GM19351 (cell line): Measurements from ENCODE around the gene GMPPB.
A peak's percentile ranks its signal among the peaks of the same experiment; 100 is the strongest.
"Not testable (repeated sequence)": the region's sequence is repeated elsewhere in the genome, so short reads cannot be mapped to it uniquely, and the experiment has no call there.

ENCODE experiments used
- ATAC-seq: cut with Tn5 transposase; IDR thresholded peaks from one replicate; pipeline ENCODE4 v1.9.1; 2021; ENCODE audit warnings: mild to moderate bottlenecking, moderate library complexity; ENCODE audit not compliant: unreplicated experiment

The GMPPB gene

GRCh38 chr3:49694409-49695070 lies 29.2 kb downstream of the GMPPB start:
- ATAC-seq = not testable (repeated sequence)

GRCh38 chr3:49691481-49691880 lies 32.3 kb downstream of the GMPPB start:
- ATAC-seq = not testable (repeated sequence)

- ATAC-seq = not testable (repeated sequence)
Observed at GRCh38 chr3:49690856-49691255, 32.9 kb downstream of the GMPPB start.

- ATAC-seq = not testable (repeated sequence)
Observed at GRCh38 chr3:49689908-49690624, 33.7 kb downstream of the GMPPB start.

- peak; percentile 60 for ATAC-seq
Observed at GRCh38 chr3:49689046-49689907, 34.5 kb downstream of the GMPPB start, which contains the start of the genes MST1 and RNF123. MST1 (minus strand) TSS chr3:49689474; CDS start chr3:49688691, 783 bp downstream. RNF123 (plus strand) TSS chr3:49689557; CDS start chr3:49691166, 1,609 bp downstream.

- peak; percentile 8 for ATAC-seq
Observed at GRCh38 chr3:49688338-49689045, 35.3 kb downstream of the GMPPB start.

GRCh38 chr3:49687424-49687795 lies 36.3 kb downstream of the GMPPB start:
- not testable (repeated sequence) for ATAC-seq

- ATAC-seq = not testable (repeated sequence)
Observed at GRCh38 chr3:49686769-49687423, 36.9 kb downstream of the GMPPB start.

GRCh38 chr3:49686346-49686745 lies 37.4 kb downstream of the GMPPB start:
- ATAC-seq = not testable (repeated sequence)

- not testable (repeated sequence) for ATAC-seq
Observed at GRCh38 chr3:49685846-49686245, 37.9 kb downstream of the GMPPB start.

GRCh38 chr3:49685103-49685502 lies 38.6 kb downstream of the GMPPB start:
- not testable (repeated sequence) for ATAC-seq

GRCh38 chr3:49684453-49684852 lies 39.3 kb downstream of the GMPPB start:
- not testable (repeated sequence) for ATAC-seq

GRCh38 chr3:49683162-49683561 lies 40.6 kb downstream of the GMPPB start:
- no peak for ATAC-seq

- ATAC-seq = no peak
Observed at GRCh38 chr3:49681543-49681942, 42.2 kb downstream of the GMPPB start.

- ATAC-seq = no peak
Observed at GRCh38 chr3:49681232-49681522, 42.6 kb downstream of the GMPPB start.

GRCh38 chr3:49680493-49681231 lies 43.1 kb downstream of the GMPPB start:
- ATAC-seq = no peak

- ATAC-seq = no peak
Observed at GRCh38 chr3:49675912-49676311, 47.8 kb downstream of the GMPPB start.

GRCh38 chr3:49674497-49674983 lies 49.2 kb downstream of the GMPPB start:
- peak; percentile 18 for ATAC-seq

- ATAC-seq = peak; percentile 80
Observed at GRCh38 chr3:49673715-49674496, 49.8 kb downstream of the GMPPB start, which contains the start of gene APEH. APEH (plus strand) TSS chr3:49674351; CDS start chr3:49674402, 51 bp downstream.
